Thoracic aorta endothelial cell (primary cell): ENCODE results near the gene RGS7BP. TPM values are rescaled to one million over a fixed set of nuclear protein-coding genes. Genes with fewer than 3 reads are reported as not detected.

Experiments
- small RNA-seq: library from RNA; depleted of rRNA; stranded (forward); fragments of <200 nt; gene quantifications from one replicate; pipeline ENCODE3, GENCODE V24; 2012
- total RNA-seq: library from RNA; depleted of rRNA; stranded (reverse); fragments of >200 nt; gene quantifications from 2 replicates; pipeline ENCODE4 v1.2.3, GENCODE V29; 2012

The RGS7BP gene
- total RNA-seq = 7.3 and 16.2 TPM in 2 replicates

DNA sequence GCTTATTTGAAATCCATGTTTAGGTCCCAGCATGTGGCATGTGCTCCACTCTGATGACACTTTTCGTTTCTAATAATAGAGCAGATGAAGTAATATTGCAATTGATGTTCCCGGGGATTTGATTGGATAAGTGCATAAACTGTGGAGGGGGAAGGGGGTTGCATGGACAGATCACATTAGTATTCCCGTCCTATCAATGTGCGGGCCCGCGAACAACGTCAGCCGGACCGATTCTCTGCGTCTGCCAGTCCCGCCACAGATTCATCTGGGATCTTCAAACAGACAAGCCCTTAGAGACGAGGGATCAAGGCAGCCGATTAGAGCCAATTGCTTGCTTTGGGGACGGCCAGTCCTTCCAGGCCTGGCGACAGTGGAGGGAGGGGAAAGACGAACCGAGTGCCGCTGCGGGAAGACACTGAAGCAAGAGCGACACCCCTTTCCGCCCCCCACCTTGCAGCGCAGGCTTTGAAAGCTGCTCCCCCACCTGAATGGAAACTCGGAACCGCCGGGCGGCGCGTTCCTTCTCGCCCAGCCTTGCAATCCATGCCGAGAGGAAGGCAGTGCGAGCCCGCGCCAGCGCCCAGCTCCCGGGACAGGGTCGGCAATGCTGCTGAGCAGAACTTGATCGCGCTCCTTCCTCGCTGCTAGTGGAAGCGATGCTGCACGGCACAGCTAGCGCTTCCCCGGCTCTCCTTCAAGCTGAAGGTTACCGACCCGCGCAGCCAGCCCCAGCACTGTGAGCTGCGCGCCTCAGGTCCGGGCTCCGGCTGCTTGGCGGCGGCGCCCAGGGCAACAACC, at the start of gene RGS7BP:
RGS7BP (plus strand) TSS at position 247 of the 798 bp plus-strand sequence. CDS start 610 bp downstream, outside the sequence.

Small RNAs within 50 kb of the gene (small RNA-seq; reads per million reads assigned to genes)
- gene RN7SL169P (not detected), gene RNU6-294P (not detected)

Other genes with a start within 250 kb of the RGS7BP start
- not detected in 2 replicates for gene SHISAL2B, start 184.5 kb downstream of the RGS7BP start, total RNA-seq